H54 (cell line): ENCODE results near the gene EPB41L4A.
A peak's percentile ranks its signal among the peaks of the same experiment; 100 is the strongest.

Experiments
- DNase-seq: peaks from one replicate; pipeline ENCODE4 v3.0.0; 2011; ENCODE audit warnings: low spot score, mixed read lengths; ENCODE audit not compliant: insufficient read length
- FAIRE-seq: peaks from 3 replicates; lab custom pipeline; 2011; peaks lifted over from hg19 to GRCh38; lab: Jason Lieb, UNC
- POLR2A ChIP-seq: IDR thresholded peaks from 2 replicates; pipeline ENCODE4 v1.6.1; 2011; ENCODE audit warnings: low read depth, mild to moderate bottlenecking, low read length

The EPB41L4A gene

DNA sequence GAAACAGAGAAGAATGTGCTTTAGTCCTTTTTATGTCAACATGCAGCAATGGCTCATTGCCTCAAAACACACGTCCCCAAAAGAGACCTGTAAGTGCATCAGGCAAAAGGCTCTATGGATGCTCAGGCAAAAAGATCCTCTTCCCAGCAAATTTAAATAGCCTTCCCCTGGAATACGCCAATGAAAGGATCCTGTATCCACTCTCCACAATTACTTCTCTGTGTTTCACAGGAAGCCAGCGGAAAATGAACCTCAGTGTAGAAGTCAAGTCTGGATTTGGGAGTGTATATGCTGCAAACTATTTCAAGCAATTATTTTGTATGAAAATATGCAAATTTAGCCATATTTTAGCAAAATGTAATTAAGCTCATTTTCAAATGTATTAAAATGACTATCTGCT, 217.9 kb downstream of the EPB41L4A start:
- FAIRE-seq: no peak
- DNase-seq: no peak
- TF ChIP-seq POLR2A: no peak

DNA sequence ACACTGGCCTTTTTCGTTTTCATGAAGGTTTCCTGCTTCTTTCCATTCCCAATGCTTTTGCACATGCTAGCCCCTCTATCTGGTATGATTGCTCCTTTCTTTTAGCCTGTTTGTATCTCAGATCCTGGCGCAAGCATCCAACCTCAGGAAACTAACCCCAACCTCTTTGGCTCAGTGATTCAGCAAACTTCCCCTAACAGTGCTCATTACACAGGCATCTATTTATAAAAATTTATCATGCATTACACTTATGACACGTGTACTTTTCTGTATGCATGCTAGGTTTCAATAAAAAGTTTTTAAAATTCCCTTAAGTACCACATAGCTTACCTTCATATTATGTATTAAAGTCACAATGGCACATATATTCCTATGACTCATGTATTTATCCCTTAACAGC, 218.9 kb downstream of the EPB41L4A start:
- FAIRE-seq (no peak), DNase-seq (no peak)
- TF ChIP-seq POLR2A: no peak

DNA sequence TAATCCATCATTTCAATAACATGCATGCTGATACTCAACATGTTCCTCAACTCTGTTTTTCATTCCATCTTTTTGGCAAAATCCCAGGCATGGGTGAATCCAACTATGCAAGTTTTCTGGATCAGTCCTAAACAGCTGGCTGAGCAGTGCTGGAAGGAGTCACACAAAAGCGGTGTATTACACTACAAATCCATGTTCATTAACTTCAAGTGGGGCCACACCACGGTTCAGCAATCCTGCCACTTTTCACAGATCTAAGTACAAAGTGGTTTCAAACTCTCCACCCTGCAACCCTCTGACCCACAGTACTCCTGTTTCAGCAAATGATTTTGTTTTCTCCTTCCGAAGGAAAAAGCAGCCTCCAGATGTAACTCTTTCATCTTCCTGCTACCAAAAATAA, 222.5 kb downstream of the EPB41L4A start:
- no peak for FAIRE-seq
- no peak for DNase-seq
- no peak for TF ChIP-seq POLR2A

GRCh38 chr5:112195924-112196323, 223.2 kb downstream of the EPB41L4A start:
- FAIRE-seq (no peak), DNase-seq (no peak)
- no peak for TF ChIP-seq POLR2A

DNA sequence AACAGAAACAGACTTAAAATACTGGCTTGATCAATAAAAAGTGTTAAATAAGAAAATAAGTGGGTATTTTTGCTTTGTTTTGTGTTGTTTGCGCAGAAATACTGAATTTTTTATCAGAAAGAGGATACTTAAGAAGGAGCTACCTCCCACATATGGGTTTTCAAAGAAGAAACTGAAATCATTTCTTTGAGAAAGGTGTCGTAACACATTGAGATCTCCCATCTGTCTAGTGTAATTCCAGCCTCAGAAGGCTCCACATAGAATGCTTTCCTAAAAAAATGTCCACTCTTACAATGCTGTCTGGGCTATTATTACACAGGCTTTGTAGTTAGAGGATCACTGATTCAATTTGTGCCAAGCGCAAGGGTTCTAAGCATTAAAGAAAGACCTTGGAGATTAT, 226.2 kb downstream of the EPB41L4A start:
- no peak for TF ChIP-seq POLR2A
- FAIRE-seq (no peak), DNase-seq (no peak)

GRCh38 chr5:112192072-112192471, 227.0 kb downstream of the EPB41L4A start:
- DNase-seq (no peak), FAIRE-seq (no peak)
- TF ChIP-seq POLR2A: no peak

- DNase-seq (no peak), FAIRE-seq (no peak)
- TF ChIP-seq POLR2A: no peak
Observed at GRCh38 chr5:112189391-112189790, 229.7 kb downstream of the EPB41L4A start.

- DNase-seq (no peak), FAIRE-seq (peak; percentile 80)
Observed at GRCh38 chr5:112186401-112186990, 232.6 kb downstream of the EPB41L4A start.

GRCh38 chr5:112183874-112184273, 235.2 kb downstream of the EPB41L4A start:
- no peak for DNase-seq
- TF ChIP-seq POLR2A: no peak
- no peak for FAIRE-seq

More at GRCh38 chr5:112186401-112186990, 232.6 kb downstream of the EPB41L4A start:
- no peak for TF ChIP-seq POLR2A

GRCh38 chr5:112183103-112183711, 235.9 kb downstream of the EPB41L4A start:
- no peak for TF ChIP-seq POLR2A
- FAIRE-seq (no peak), DNase-seq (no peak)

DNA sequence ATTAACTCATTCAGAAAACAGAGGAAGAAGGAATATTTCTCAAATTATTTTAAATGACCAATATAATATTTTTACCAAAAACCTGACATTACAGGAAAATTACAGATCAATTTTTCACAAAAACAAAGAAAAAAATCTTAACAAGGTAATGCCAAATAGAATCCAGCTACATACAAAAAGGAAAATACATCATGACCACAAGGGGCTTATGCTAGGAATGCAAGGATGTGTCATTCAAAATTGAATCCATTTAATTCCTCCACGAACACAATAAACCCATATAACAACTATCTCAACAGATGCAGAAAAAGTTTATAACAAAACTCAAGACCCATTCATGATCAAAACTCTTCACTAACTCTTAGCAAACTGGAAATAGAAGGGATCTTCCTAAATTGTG, 239.8 kb downstream of the EPB41L4A start:
- FAIRE-seq (no peak), DNase-seq (no peak)
- TF ChIP-seq POLR2A: no peak

- FAIRE-seq: peak; percentile 70
- no peak for TF ChIP-seq POLR2A
- no peak for DNase-seq
Observed at GRCh38 chr5:112174959-112175594, 244.0 kb downstream of the EPB41L4A start.

- DNase-seq: no peak
- no peak for TF ChIP-seq POLR2A
- no peak for FAIRE-seq
Observed at GRCh38 chr5:112165897-112166737, 253.0 kb downstream of the EPB41L4A start.

- DNase-seq (no peak), FAIRE-seq (no peak)
- TF ChIP-seq POLR2A: no peak
Observed at GRCh38 chr5:112165399-112165798, 253.7 kb downstream of the EPB41L4A start.

DNA sequence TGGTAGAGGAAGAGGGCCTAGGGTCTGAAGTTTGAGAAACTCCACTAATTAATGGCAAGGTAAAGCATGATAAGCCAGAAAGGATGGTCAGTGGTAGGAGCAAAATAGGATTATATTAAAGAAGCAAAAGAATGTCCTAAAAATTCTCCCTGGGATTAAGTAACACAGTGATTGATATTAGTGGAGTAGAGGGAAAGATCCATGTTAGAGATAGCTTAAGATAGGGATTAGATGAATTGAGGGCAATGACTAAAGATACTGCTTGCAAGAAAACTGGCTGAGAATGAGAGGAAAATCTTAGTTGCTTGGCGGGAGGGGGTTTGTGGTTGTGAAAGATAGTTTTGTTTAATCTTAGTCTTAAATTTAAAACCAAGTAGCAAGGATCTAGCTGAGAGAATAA, 255.6 kb downstream of the EPB41L4A start:
- FAIRE-seq (no peak), DNase-seq (no peak)
- no peak for TF ChIP-seq POLR2A
